HEK293T (cell line): ENCODE results near the gene CYFIP1.

Source experiments
- ARNT ChIP-seq: fragments of 450-650 bp; IDR thresholded peaks from 2 replicates; pipeline ENCODE4 v1.6.1; 2017; ENCODE audit warnings: mild to moderate bottlenecking
- FOXA1 ChIP-seq: fragments of 450-650 bp; IDR thresholded peaks from 2 replicates; pipeline ENCODE4 v1.6.1; 2016; ENCODE audit warnings: mild to moderate bottlenecking
- FOXM1 ChIP-seq: fragments of 450-650 bp; IDR thresholded peaks from 2 replicates; pipeline ENCODE4 v1.6.1; 2017; ENCODE audit warnings: mild to moderate bottlenecking, borderline replicate concordance
- L3MBTL2 ChIP-seq: fragments of 450-650 bp; conservative IDR thresholded peaks from 2 replicates; pipeline ENCODE4 v1.6.1; 2016; ENCODE audit warnings: mild to moderate bottlenecking
- LEF1 ChIP-seq: fragments of 450-650 bp; IDR thresholded peaks from 2 replicates; pipeline ENCODE4 v1.6.1; 2017; ENCODE audit warnings: mild to moderate bottlenecking, borderline replicate concordance
- NFRKB ChIP-seq: fragments of 450-650 bp; IDR thresholded peaks from 2 replicates; pipeline ENCODE4 v1.6.1; 2016; ENCODE audit warnings: mild to moderate bottlenecking, moderate library complexity
- SP1 ChIP-seq: fragments of 450-650 bp; IDR thresholded peaks from 2 replicates; pipeline ENCODE4 v1.6.1; 2017
- SUZ12 ChIP-seq: fragments of 450-650 bp; IDR thresholded peaks from 2 replicates; pipeline ENCODE4 v1.6.1; 2016; ENCODE audit warnings: mild to moderate bottlenecking
- TARDBP ChIP-seq: fragments of 450-650 bp; IDR thresholded peaks from 2 replicates; pipeline ENCODE4 v1.6.1; 2016

DNA sequence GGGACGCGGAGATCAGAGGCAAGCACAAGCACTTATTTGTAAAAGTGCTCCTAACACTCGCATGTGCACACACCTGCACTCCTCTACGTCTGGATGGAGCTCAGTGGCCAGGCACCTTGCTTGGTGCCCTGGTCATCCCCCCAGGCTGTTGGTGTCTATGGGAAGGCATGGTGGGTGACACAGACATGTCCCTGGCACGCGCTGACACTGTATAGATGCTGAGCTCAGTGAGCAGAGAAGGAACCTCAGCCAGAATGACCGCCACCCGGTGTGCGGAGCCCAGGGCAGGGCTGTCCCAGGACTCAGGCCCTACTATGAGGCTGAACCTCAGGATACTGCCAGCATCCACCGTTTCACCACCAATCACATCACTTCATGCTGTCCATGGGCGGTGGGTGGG lies 77.2 kb downstream of the CYFIP1 start:
- TF ChIP-seq NFRKB: no peak
- TF ChIP-seq SP1: no peak
- TF ChIP-seq TARDBP: no peak
- TF ChIP-seq FOXA1: no peak
- no peak for TF ChIP-seq SUZ12
- TF ChIP-seq FOXM1: no peak
- TF ChIP-seq LEF1: no peak
- TF ChIP-seq ARNT: no peak
- TF ChIP-seq L3MBTL2: no peak
